Measurements from ENCODE around the gene DACT3. TPM values are rescaled to one million over a fixed set of nuclear protein-coding genes. Genes with fewer than 3 reads are reported as not detected.

DACT3 gene
- total RNA-seq, 1 donor from 2014 or later, result 13.8 TPM

GRCh38 chr19:46605356-46605821 is 55.6 kb downstream of the DACT3 start:
- H3K36me3 ChIP-seq, result peaks cover 0 to 39% of the 10 kb centered on the region in 2 donors
- H3K27ac ChIP-seq, result peak overlapping the region; percentile 53
- intact Hi-C loops (cut with DNase I), result no loop called here
- H3K4me1 ChIP-seq, result peaks cover 46% of the 10 kb centered on the region
- H3K27me3 ChIP-seq, result no peaks in the 10 kb centered on the region
- DNase-seq (ENCODE audit: extremely low spot score in 2 of 2), result peak in 1 of 2 donors; percentile 85
- no peak for TF ChIP-seq POLR2A (IDR thresholded peaks at IDR 0.05)
- no peak for TF ChIP-seq CTCF (IDR thresholded peaks at IDR 0.05)
- TF ChIP-seq POLR2AphosphoS5 (IDR thresholded peaks at IDR 0.05; ENCODE audit: insufficient read depth in 1 of 2, low read depth in 1 of 2), result no peak
- H3K4me3 ChIP-seq, result peak overlapping the region in 1 of 2 donors; percentile 6
- H3K9me3 ChIP-seq, result no peaks in the 10 kb centered on the region

GRCh38 chr19:46604781-46605355 is 56.1 kb downstream of the DACT3 start:
- Histone ChIP-seq H3K4me3 (peak overlapping the region in 1 of 2 donors; percentile 6), H3K27me3 (no peaks in the 10 kb centered on the region), H3K9me3 (no peaks in the 10 kb centered on the region), H3K27ac (peak overlapping the region; percentile 53), H3K36me3 (peaks cover 0 to 34% of the 10 kb centered on the region in 2 donors), H3K4me1 (peaks cover 51% of the 10 kb centered on the region)
- peak in 1 of 2 donors; percentile 54 for DNase-seq (ENCODE audit: extremely low spot score in 2 of 2)
- intact Hi-C loops (cut with DNase I), result no loop called here
- no peak for TF ChIP-seq POLR2AphosphoS5 (IDR thresholded peaks at IDR 0.05; ENCODE audit: insufficient read depth in 1 of 2, low read depth in 1 of 2)
- TF ChIP-seq CTCF (IDR thresholded peaks at IDR 0.05), result no peak
- TF ChIP-seq POLR2A (IDR thresholded peaks at IDR 0.05), result no peak

- peak overlapping the region in 1 of 2 donors; percentile 99 for H3K4me3 ChIP-seq
- H3K36me3 ChIP-seq, result peaks cover 0 to 23% of the 10 kb centered on the region in 2 donors
- peak overlapping the region; percentile 97 for H3K27ac ChIP-seq
- H3K9me3 ChIP-seq, result no peaks in the 10 kb centered on the region
- no peaks in the 10 kb centered on the region for H3K27me3 ChIP-seq
- TF ChIP-seq POLR2A (IDR thresholded peaks at IDR 0.05) (no peak), CTCF (IDR thresholded peaks at IDR 0.05) (no peak), POLR2AphosphoS5 (IDR thresholded peaks at IDR 0.05; ENCODE audit: insufficient read depth in 1 of 2, low read depth in 1 of 2) (no peak)
- DNase-seq (ENCODE audit: extremely low spot score in 2 of 2), result peak in 1 of 2 donors; percentile 84
- intact Hi-C loops (cut with DNase I), result no loop called here
- H3K4me1 ChIP-seq, result peaks cover 51% of the 10 kb centered on the region
Observed at GRCh38 chr19:46603752-46604231, 57.2 kb downstream of the DACT3 start.

- peaks cover 51% of the 10 kb centered on the region for H3K4me1 ChIP-seq
- DNase-seq (ENCODE audit: extremely low spot score in 2 of 2), result no peak
Observed at GRCh38 chr19:46603195-46603637, 57.8 kb downstream of the DACT3 start.

More at GRCh38 chr19:46603195-46603637, 57.8 kb downstream of the DACT3 start:
- no peak for TF ChIP-seq CTCF (IDR thresholded peaks at IDR 0.05)
- TF ChIP-seq POLR2A (IDR thresholded peaks at IDR 0.05), result no peak
- no peak for TF ChIP-seq POLR2AphosphoS5 (IDR thresholded peaks at IDR 0.05; ENCODE audit: insufficient read depth in 1 of 2, low read depth in 1 of 2)
- peak overlapping the region; percentile 99 for H3K4me3 ChIP-seq
- intact Hi-C loops (cut with DNase I), result no loop called here
- H3K9me3 ChIP-seq, result no peaks in the 10 kb centered on the region
- H3K27ac ChIP-seq, result peak overlapping the region; percentile 97
- H3K36me3 ChIP-seq, result peaks cover 0 to 17% of the 10 kb centered on the region in 2 donors
- no peaks in the 10 kb centered on the region for H3K27me3 ChIP-seq
